HG03025 (cell line): ENCODE data around the gene GTF2E1.
"Not testable (repeated sequence)": the region's sequence is repeated elsewhere in the genome, so short reads cannot be mapped to it uniquely, and the experiment has no call there.

Experiments
- ATAC-seq: cut with Tn5 transposase; IDR thresholded peaks from one replicate; pipeline ENCODE4 v1.9.1; 2021; ENCODE audit warnings: mild to moderate bottlenecking, moderate library complexity; ENCODE audit not compliant: unreplicated experiment, low FRiP score

GTF2E1 gene

DNA sequence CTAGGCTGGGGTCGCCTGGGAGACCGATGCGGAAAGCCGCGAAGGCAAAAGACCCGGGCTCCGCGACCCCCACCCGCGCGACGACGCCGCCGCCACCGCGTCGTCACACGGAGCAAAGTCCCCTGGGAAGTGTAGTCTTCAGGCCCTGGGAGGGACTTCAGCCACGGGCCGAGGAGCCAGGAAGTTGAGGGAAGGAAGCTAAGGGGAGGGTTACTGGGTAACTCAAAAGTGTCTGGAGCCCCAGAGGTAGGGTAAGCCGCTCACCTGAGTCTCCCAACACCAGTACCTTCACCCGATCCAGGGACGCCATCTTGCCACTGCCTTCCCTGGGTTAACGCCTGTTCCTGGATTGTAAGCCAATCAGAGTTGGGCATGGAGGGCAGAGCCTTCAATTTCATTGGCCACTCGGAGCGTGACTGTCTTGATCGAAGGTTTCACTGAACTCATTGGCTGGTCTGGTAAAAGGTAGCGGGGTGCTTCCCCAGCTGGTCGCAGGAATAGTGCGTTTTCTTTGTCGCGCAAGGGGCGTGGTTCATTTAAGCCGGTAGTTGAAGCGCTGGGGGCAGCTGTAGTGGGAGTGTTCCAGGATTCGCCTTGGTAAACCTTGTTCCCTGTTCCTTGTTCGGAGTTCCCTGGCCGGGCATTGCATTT lies at the start of gene GTF2E1, which contains the start of gene RABL3:
Gene GTF2E1 (plus strand): TSS at position 547 of the 651 bp plus-strand sequence. CDS start 7,809 bp downstream, outside the sequence.
Gene RABL3 (minus strand): TSS at position 319 of the 651 bp plus-strand sequence. CDS start 9 bp downstream, at position 310.
- ATAC-seq = peak; percentile 98

DNA sequence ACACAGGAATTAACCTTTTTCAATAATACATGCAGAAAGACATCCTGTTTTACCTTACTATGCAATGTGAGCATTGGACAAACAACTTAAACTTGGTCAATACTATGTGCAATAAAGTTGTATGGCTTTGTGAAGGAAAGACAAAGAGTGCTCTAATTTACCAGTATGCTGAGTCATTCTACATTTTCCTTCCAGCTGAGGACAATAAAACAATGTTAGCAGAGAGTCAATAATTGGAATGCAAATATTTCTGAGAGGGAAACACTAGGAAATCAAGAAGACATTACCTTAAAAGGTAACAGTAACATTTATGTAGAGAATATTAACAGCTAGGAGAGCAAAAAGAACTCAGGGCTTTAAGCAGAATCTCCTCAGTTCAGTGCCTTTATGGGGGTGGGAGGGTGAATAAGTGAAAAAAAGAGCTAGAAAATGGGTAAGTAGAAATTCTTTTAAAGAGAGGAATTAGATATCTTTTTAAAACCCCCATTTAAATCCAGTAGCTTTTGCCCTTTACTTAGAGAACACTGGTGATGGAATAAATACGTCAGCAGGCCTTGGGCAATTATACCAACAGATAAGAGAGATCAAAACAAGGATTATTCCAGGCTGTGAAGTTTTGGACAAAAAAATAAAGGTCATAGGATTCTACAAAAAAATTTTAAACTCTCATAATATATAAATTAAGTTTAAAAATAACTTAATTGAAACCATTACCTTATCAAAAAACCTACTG lies 48.9 kb upstream of the GTF2E1 start:
- ATAC-seq = no peak

DNA sequence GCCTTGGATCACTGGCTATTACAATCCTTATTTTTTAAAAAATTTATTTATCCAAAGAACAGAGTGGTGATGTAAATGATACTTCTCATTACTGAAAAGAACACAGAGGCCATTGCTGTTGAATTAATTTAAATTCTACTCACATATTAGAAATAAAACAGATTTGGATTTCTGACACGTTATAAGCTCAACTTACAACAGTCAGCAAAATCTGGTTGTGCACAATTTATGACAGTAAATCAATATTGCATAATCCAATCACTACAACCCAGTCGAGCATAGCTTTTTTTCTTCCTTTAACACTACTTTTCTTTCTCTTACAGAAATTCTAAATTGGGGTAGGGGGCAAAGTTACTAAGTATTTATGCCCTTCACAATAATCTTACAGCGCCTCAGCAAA lies 43.2 kb upstream of the GTF2E1 start:
- no peak for ATAC-seq

DNA sequence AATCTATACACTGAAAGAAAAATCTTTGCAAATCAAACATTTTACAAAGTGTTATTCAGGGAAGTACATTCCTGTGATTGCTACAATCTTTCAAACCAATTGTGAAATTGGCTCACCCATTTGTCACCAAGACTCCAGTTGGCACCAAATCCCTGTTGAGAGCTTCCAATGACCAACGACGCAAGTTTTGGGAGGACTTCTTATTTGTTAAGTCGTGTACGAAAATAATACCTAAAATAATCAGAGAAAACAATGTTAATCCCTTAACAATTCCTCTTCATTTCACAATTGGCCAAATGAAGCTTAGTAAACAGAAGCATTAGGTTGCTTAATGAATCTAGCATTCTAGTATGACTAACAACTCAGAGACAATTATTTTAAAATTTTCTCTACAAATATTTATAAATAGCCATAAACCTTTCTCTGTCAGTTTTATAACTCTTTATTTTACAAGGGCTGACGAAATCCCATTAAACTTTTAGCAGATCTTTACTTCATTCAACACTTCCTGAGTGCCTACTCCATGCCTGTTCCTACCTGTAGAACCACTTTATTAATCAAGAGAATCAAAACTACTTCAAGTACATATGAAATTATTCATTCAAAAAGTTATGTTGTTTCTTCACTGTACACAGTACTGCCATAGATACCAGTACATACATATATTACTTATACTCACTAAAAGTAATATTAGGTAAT lies 36.5 kb upstream of the GTF2E1 start:
- ATAC-seq = no peak

DNA sequence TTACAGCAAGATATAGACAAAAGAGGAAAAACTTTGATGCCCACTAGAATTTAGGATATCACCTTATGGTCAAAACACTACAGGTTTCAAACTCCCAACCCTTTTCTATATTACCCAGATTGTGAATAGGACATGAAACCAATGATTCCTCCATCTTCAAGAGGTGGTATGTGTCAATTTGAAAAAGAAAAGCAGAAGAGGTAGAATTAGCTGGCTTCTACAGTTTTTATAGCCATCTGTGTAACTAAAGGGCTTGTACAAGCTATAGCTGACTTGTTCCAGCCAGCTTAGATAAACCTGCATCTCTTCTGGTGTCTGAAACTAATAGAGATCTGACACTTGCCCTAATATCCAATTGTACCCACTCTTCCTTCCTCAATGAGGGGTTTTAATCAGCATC lies 35.6 kb upstream of the GTF2E1 start:
- no peak for ATAC-seq

DNA sequence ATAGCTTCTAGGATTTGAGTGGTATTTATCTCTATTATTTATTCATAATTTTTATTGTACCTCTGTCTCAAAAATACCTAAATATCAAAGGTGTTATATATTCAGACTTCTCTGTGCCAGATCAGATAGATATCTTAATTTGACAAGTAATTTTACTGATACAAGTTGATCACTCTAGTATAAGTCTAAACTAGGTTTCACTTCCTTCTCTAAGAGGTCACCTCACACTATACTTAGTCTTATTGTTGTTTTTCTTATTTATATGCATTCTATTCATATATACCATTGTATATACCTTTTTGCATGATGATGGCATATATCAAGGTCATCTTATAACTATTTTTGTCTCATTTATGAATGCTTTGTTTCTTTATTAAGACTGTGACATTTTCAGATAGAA lies 34.1 kb upstream of the GTF2E1 start:
- ATAC-seq = peak; percentile 77

DNA sequence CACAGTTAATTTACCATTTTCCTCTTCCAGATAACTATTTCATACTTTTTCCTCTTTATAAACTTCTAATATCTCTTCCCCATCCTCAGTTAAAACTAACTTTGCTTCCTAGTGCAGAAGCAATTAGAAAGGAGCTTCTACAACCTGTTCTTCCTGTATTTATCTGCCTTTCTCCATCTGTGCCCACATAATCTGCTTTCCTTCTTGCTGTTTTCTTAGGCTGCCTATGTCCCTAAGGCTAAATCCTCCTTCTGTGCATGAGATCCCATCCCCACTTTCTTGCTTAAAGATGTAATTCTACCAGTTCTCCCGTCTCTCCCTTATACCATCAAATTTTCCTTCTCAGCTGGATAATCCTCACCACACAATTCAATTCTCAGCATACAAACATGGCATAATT lies 32.2 kb upstream of the GTF2E1 start:
- ATAC-seq = no peak

DNA sequence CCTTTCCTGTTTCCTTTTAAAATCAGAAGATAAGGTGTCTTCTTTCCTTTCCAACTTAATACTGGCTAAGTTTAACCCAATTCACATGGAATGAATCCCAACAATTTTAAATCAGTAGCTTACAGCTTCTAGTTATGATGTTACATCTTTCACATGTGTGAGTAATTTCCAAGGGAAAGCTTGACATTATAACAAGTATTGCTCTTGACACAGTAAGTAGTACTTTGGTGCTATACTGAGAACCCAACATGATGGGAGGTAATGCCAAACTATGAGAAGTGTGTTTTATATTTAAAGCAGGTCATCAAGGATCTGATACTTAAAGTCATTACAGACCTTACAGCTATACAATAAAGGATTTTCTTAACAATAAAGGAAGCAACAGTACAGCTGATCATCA lies 29.3 kb upstream of the GTF2E1 start:
- no peak for ATAC-seq

DNA sequence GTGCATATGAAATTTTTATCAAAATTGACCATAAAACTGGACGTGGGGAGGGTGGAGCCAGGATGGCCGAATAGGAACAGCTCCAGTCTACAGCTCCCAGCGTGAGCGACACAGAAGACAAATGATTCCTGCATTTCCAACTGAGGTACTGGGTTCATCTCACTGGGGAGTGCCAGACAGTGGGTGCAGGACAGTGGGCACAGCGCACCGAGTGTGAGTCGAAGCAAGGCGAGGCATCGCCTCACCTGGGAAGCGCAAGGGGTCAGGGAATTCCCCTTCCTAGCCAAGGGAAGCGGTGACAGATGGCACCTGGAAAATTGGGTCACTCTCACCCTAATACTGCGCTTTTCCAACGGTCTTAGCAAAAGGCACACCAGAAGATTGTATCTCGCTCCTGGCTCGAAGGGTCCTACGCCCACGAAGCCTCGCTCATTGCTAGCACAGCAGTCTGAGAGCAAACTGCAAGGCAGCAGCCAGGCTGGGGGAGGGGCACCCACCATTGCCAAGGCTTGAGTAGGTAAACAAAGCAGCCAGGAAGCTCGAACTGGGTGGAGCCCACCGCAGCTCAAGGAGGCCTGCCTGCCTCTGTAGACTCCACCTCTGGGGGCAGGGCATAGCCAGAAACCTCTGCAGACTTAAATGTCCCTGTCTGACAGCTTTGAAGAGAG lies 23.2 kb upstream of the GTF2E1 start:
- ATAC-seq = not testable (repeated sequence)

DNA sequence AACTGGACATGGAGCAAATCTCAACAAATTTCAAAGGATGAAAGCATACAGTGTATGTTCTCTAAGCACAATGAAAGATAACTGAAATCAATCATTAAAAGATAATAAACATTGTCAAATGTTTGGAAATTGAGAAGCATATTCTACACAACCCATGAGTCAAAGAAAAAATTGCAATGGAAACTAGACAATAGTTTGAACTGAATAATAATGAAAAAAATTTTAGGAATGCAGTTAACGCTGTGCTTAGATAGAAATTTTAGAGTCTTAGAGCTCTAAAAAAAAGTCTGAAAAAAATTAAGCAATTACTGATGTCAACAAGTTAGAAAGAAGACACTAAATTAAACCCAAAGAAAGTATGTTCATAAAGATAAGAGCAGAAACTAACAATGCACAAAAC lies 15.8 kb upstream of the GTF2E1 start:
- no peak for ATAC-seq

DNA sequence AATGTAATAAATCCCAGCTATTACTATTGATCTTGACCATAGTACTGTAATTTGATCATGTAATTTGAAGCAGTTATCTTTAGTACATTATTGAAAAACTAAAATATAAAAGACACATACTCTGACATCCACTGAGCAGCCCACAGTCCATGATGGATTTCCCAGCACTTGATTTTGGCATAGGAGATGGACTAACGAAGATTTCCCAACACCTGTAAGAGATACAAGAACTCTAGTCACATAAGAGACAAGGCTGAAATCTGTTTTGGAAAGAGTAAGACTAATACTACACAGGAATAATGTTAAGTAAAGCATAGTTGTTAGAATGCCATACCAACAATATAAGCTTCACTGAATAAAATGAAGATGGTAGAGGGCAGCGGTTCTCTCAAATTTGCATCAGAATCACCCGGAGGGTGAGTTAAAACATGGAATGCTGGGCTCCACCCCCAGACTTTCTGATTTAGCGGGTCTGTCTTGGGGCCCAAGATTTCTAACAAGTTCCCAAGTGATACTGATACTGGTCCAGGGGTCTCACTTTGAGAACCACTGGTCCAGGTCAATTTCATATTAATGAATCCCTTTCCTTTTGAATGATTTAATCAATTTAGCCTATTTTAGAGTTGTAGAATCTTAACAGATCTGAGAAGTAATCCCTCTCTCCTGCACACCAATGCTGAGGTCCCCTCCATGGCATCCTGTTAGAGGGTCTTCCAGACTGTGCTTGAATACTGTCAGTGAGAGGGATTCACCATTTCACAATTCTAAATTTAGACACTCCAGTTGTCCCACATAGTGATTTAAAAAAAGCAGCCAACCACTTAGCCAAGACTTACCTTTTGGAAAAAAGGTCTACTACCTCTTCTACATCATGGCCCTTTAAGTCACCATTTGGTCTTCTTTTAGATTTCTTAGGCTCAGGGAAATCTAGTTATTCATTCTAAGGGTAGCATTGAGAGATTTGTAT lies 11.7 kb upstream of the GTF2E1 start:
- ATAC-seq = no peak

DNA sequence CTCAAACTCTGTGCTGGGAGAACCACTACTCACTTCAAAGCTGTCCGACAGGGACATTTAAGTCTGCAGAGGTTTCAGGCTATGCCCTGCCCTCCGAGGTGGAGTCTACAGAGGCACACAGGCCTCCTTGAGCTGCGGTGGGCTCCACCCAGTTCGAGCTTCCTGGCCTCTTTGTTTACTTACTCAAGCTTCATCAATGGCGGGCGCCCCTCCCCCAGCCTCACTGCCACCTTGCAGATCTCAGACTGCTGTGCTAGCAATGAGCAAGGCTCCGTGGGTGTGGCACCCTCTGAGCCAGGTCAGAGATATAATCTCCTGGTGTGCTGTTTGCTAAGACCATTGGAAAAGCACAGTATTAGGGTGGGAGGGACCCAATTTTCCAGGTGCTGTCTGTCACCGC lies 4.5 kb upstream of the GTF2E1 start:
- ATAC-seq = not testable (repeated sequence)

DNA sequence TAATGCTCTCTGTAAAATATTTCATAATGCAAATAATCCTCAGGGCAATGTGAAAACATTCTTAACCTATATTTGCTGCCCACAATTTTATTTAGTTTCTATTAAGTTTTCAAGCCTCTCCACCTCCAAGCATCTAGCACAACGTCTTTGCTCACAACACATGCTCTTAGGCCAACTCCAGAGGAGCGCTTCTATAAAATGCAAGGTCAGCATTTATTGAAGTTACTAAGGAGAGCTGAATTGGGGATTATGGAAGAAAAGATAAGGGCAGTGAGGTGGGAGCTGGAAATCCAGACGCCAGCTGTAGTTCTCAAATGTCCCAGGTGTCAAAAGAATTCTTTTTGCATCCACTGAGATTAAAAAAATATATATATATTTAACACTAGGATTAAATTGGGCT lies 1.2 kb upstream of the GTF2E1 start:
- ATAC-seq = no peak

DNA sequence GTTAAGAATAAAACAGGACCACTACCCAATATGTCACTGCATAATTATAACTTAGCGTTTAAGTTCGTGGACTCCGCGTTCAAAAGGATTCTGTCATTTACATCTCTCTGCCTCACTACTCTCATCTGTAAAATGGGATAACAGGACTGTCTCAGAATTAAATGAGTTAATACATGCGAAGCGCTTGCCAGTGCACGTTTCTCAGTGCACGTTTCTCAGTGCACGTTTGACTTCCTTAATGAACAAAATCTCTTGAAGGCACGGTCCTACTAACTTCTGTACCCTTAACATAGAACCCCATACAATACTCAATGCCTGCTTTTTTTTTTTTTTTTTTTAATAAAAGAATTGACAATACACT lies 727 bp upstream of the GTF2E1 start:
- peak; percentile 17 for ATAC-seq

DNA sequence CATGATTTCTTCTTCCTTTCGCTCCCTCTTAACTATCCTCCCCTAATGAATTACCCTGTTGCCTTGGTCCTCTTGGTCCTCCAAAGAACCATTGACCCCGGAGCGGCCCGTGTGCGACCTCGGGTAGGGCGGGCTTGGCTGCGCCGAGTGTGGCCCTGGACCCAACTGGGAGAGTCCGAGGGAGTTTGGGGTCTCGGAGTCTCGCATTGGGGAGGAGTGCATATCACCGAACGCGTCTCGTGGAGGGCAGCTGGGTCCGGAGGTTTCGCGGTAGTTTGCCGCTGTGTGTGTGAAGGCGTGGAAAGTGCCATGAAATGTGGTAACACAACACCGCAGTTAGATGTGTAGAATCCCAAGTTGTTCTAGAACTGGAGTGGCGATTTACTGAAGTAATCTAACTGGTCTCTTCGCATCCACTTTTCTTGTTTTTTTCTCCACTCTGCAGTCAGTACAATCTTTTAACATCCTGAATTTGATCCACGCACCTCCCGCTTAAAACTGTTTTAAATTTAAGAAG lies 363 bp downstream of the GTF2E1 start:
- ATAC-seq = peak; percentile 14

DNA sequence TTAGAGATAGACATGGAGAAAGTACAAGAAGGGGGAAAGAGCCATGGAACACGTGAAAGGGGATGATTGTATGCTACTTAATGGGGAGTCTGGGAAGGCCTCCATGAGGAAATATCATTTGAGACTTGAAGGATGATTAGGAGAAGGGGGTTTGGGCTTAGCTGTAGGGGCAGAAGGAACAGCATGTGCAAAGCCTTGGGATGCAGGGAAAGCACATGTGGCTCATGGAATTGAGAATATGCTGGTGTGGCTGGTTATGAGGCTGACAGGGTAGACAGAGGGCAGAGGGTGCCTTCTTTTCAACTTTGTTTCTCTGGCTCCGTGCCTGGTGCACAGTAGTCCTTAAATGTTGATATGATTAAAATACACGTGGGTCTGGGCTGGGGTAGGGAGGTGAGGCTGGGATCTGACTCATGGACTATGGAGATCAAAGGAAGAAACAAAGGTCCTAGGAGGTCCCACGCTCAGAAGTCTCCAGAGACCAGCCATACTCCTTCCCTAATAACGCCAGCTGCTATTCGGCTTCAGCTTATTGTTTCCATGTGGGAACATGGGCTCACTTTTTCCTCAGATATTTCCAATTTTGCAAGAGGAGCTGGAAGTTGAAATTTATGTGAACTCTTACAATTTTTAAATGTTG lies 1.1 kb downstream of the GTF2E1 start:
- ATAC-seq = no peak

DNA sequence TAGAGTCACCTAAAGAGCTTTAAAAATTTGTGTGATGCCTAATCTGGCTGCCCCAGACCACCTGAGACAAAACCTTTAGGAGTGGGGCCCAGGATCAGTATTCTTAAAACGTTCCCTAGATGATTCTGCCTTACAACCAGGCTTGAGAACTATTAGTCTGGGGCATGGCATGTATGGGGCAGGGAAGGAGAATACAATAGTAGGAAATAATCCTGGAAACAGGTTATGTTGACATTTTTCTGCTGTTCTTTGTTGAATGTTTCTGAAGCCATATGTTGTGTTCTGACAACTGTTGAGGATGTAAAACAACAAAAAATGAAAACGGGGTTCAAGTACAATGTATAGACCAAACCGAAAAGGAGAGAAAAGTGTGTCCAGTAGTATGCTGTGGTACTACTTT lies 2.9 kb downstream of the GTF2E1 start:
- no peak for ATAC-seq

DNA sequence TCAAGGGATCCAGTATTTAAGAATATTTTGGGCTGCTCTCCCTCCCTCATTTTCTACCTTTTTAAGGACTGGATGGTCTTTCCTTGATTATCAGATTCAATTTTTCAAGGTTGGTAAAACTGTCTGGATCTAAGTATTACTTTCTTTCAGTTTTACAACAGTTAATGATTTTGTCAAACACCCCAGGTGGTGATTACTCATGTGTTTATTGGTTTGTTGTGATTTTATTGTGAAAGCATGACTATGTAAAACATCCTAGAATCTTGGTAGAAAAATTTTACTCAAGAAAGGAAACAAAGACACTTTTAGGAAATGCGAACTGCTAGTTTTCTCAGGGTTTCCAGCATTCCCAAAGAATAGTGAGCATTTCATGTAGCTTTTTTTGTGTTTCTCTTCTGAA lies 7.3 kb downstream of the GTF2E1 start:
- ATAC-seq = no peak

DNA sequence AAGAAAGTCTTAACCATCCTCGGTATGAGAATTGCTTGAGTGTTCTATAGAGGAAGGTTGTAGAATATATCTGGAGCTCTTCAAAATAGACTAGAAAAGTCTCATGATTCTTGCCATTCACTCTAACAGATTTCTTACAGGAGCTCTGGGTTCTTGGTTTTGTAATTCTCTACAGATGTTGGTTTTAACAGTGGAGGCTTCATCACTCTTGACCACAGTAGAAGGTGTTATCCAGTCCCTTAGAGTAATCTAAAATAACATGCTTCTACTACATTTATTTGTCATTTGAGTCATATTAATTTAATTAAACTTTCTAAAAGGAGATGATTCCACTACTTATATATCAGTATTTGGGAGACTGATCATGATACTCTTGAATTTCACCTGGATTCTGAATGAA lies 9.7 kb downstream of the GTF2E1 start:
- ATAC-seq = no peak
